ENCODE data around the gene ATG13.

GRCh38 chr11:46680164-46680760 lies 62.9 kb downstream of the ATG13 start:
- no peak for TF ChIP-seq CTCF (conservative IDR thresholded peaks at IDR 0.05)
- no peak for TF ChIP-seq EZH2 (IDR thresholded peaks at IDR 0.05; ENCODE audit: low read depth)

All from PC-9 (cell line).